Stimulated activated effector memory CD8-positive, alpha-beta T cell treated with anti-CD3 and anti-CD28 coated beads, Interleukin-12 subunit alpha, Interleukin-12 subunit beta, amount 100 ng/mL, for 72 hours (primary cell): ENCODE data around the gene TRIO.

Experiments
- ATAC-seq: fragments of 150-1000 bp; cut with Tn5 transposase; 2 replicates; pipeline ENCODE4 v1.10.0; 2021
- DNase-seq, 2 donors: peaks; one replicate each; pipeline ENCODE4 v3.0.0; 2021 to 2022; ENCODE audit warnings: low spot score in 2 of 2
- H3K27ac Mint-ChIP-seq: one replicate; pipeline ENCODE4 v1.8.0; 2022; ENCODE audit warnings: mild to moderate bottlenecking, mixed read lengths
- H3K36me3 Mint-ChIP-seq: one replicate; pipeline ENCODE4 v1.8.0; 2022; ENCODE audit warnings: mild to moderate bottlenecking, mixed read lengths
- H3K4me1 Mint-ChIP-seq: one replicate; pipeline ENCODE4 v1.8.0; 2022; ENCODE audit warnings: mixed read lengths
- H3K4me3 Mint-ChIP-seq: one replicate; pipeline ENCODE4 v1.8.0; 2022; ENCODE audit warnings: mild to moderate bottlenecking, mixed read lengths
- H3K9me3 Mint-ChIP-seq: one replicate; pipeline ENCODE4 v1.8.0; 2022; ENCODE audit warnings: mixed read lengths

TRIO gene

GRCh38 chr5:14518638-14519037 is 375.5 kb downstream of the TRIO start:
- DNase-seq (no peak), ATAC-seq (no peak)
- Mint-ChIP-seq H3K9me3 (peaks cover 5% of the 10 kb centered on the region), H3K36me3 (no peaks in the 10 kb centered on the region), H3K27ac (no peak overlapping the region), H3K4me3 (no peak overlapping the region), H3K4me1 (no peaks in the 10 kb centered on the region)

GRCh38 chr5:14521748-14522147 is 378.6 kb downstream of the TRIO start:
- Mint-ChIP-seq H3K9me3 (no peaks in the 10 kb centered on the region), H3K4me1 (no peaks in the 10 kb centered on the region), H3K27ac (no peak overlapping the region), H3K4me3 (no peak overlapping the region), H3K36me3 (no peaks in the 10 kb centered on the region)
- ATAC-seq (peak; percentile 8), DNase-seq (no peak)

- no peak for DNase-seq
- ATAC-seq, result no peak
- no peaks in the 10 kb centered on the region for H3K9me3 Mint-ChIP-seq
These were observed 379.6 kb downstream of the TRIO start for GRCh38 chr5:14522721-14523120.

GRCh38 chr5:14523243-14524034 is 380.3 kb downstream of the TRIO start:
- ATAC-seq (no peak), DNase-seq (no peak)
- no peaks in the 10 kb centered on the region for H3K9me3 Mint-ChIP-seq
- no peak overlapping the region for H3K4me3 Mint-ChIP-seq
- H3K27ac Mint-ChIP-seq, result no peak overlapping the region
- H3K36me3 Mint-ChIP-seq, result no peaks in the 10 kb centered on the region
- no peaks in the 10 kb centered on the region for H3K4me1 Mint-ChIP-seq

More at GRCh38 chr5:14522721-14523120, 379.6 kb downstream of the TRIO start:
- no peaks in the 10 kb centered on the region for H3K4me1 Mint-ChIP-seq
- H3K27ac Mint-ChIP-seq, result no peak overlapping the region
- no peaks in the 10 kb centered on the region for H3K36me3 Mint-ChIP-seq
- H3K4me3 Mint-ChIP-seq, result no peak overlapping the region

- H3K9me3 Mint-ChIP-seq, result no peaks in the 10 kb centered on the region
- no peak for ATAC-seq
- H3K27ac Mint-ChIP-seq, result no peak overlapping the region
- H3K4me1 Mint-ChIP-seq, result no peaks in the 10 kb centered on the region
- no peak for DNase-seq
- no peak overlapping the region for H3K4me3 Mint-ChIP-seq
- no peaks in the 10 kb centered on the region for H3K36me3 Mint-ChIP-seq
These were observed 382.3 kb downstream of the TRIO start for GRCh38 chr5:14525397-14525796.

- Mint-ChIP-seq H3K4me3 (no peak overlapping the region), H3K9me3 (no peaks in the 10 kb centered on the region), H3K27ac (no peak overlapping the region), H3K4me1 (no peaks in the 10 kb centered on the region), H3K36me3 (no peaks in the 10 kb centered on the region)
- ATAC-seq, result no peak
- no peak for DNase-seq
These were observed 383.4 kb downstream of the TRIO start for GRCh38 chr5:14526493-14526892.

GRCh38 chr5:14528115-14528514 is 385.0 kb downstream of the TRIO start:
- Mint-ChIP-seq H3K9me3 (no peaks in the 10 kb centered on the region), H3K36me3 (no peaks in the 10 kb centered on the region), H3K4me3 (no peak overlapping the region), H3K4me1 (no peaks in the 10 kb centered on the region), H3K27ac (no peak overlapping the region)
- DNase-seq (no peak), ATAC-seq (no peak)

GRCh38 chr5:14528926-14529325 is 385.8 kb downstream of the TRIO start:
- no peak for DNase-seq
- H3K27ac Mint-ChIP-seq, result no peak overlapping the region
- H3K4me3 Mint-ChIP-seq, result no peak overlapping the region
- no peak for ATAC-seq
- H3K9me3 Mint-ChIP-seq, result no peaks in the 10 kb centered on the region
- no peaks in the 10 kb centered on the region for H3K4me1 Mint-ChIP-seq
- no peaks in the 10 kb centered on the region for H3K36me3 Mint-ChIP-seq

- H3K4me1 Mint-ChIP-seq, result no peaks in the 10 kb centered on the region
- no peak overlapping the region for H3K27ac Mint-ChIP-seq
- DNase-seq, result no peak
- no peak overlapping the region for H3K4me3 Mint-ChIP-seq
- H3K9me3 Mint-ChIP-seq, result no peaks in the 10 kb centered on the region
- ATAC-seq, result no peak
- no peaks in the 10 kb centered on the region for H3K36me3 Mint-ChIP-seq
These were observed 388.5 kb downstream of the TRIO start for GRCh38 chr5:14531668-14532067.

- H3K27ac Mint-ChIP-seq, result no peak overlapping the region
- ATAC-seq (no peak), DNase-seq (no peak)
- H3K4me1 Mint-ChIP-seq, result no peaks in the 10 kb centered on the region
- H3K4me3 Mint-ChIP-seq, result no peak overlapping the region
- no peaks in the 10 kb centered on the region for H3K36me3 Mint-ChIP-seq
- H3K9me3 Mint-ChIP-seq, result no peaks in the 10 kb centered on the region
These were observed 389.0 kb downstream of the TRIO start for GRCh38 chr5:14532180-14532579.

GRCh38 chr5:14534773-14535172 is 391.6 kb downstream of the TRIO start:
- no peaks in the 10 kb centered on the region for H3K36me3 Mint-ChIP-seq
- no peak overlapping the region for H3K4me3 Mint-ChIP-seq
- DNase-seq, result no peak
- H3K4me1 Mint-ChIP-seq, result no peaks in the 10 kb centered on the region
- no peak for ATAC-seq
- peak overlapping the region; percentile 32 for H3K27ac Mint-ChIP-seq
- no peaks in the 10 kb centered on the region for H3K9me3 Mint-ChIP-seq

- DNase-seq (no peak), ATAC-seq (no peak)
- Mint-ChIP-seq H3K4me1 (no peaks in the 10 kb centered on the region), H3K27ac (no peak overlapping the region), H3K9me3 (peaks cover 8% of the 10 kb centered on the region), H3K4me3 (no peak overlapping the region), H3K36me3 (no peaks in the 10 kb centered on the region)
These were observed 402.2 kb downstream of the TRIO start for GRCh38 chr5:14545308-14545707.

GRCh38 chr5:14545862-14546261 is 402.7 kb downstream of the TRIO start:
- Mint-ChIP-seq H3K36me3 (no peaks in the 10 kb centered on the region), H3K4me3 (no peak overlapping the region), H3K9me3 (peaks cover 8% of the 10 kb centered on the region), H3K27ac (no peak overlapping the region), H3K4me1 (no peaks in the 10 kb centered on the region)
- ATAC-seq (no peak), DNase-seq (no peak)

GRCh38 chr5:14547666-14548065 is 404.5 kb downstream of the TRIO start:
- H3K4me1 Mint-ChIP-seq, result no peaks in the 10 kb centered on the region

GRCh38 chr5:14551211-14551610 is 408.1 kb downstream of the TRIO start:
- H3K4me1 Mint-ChIP-seq, result no peaks in the 10 kb centered on the region
- H3K36me3 Mint-ChIP-seq, result no peaks in the 10 kb centered on the region
- no peaks in the 10 kb centered on the region for H3K9me3 Mint-ChIP-seq
- ATAC-seq (no peak), DNase-seq (no peak)
- no peak overlapping the region for H3K4me3 Mint-ChIP-seq
- no peak overlapping the region for H3K27ac Mint-ChIP-seq

More at GRCh38 chr5:14547666-14548065, 404.5 kb downstream of the TRIO start:
- no peak overlapping the region for H3K27ac Mint-ChIP-seq
- DNase-seq (no peak), ATAC-seq (no peak)
- H3K36me3 Mint-ChIP-seq, result no peaks in the 10 kb centered on the region
- no peak overlapping the region for H3K4me3 Mint-ChIP-seq
- no peaks in the 10 kb centered on the region for H3K9me3 Mint-ChIP-seq

- Mint-ChIP-seq H3K27ac (no peak overlapping the region), H3K9me3 (no peaks in the 10 kb centered on the region), H3K4me3 (no peak overlapping the region), H3K4me1 (no peaks in the 10 kb centered on the region), H3K36me3 (no peaks in the 10 kb centered on the region)
- no peak for DNase-seq
- ATAC-seq, result no peak
These were observed 408.9 kb downstream of the TRIO start for GRCh38 chr5:14552017-14552416.
